ENCODE measurements around the gene PANX2.

PANX2 gene

DNA sequence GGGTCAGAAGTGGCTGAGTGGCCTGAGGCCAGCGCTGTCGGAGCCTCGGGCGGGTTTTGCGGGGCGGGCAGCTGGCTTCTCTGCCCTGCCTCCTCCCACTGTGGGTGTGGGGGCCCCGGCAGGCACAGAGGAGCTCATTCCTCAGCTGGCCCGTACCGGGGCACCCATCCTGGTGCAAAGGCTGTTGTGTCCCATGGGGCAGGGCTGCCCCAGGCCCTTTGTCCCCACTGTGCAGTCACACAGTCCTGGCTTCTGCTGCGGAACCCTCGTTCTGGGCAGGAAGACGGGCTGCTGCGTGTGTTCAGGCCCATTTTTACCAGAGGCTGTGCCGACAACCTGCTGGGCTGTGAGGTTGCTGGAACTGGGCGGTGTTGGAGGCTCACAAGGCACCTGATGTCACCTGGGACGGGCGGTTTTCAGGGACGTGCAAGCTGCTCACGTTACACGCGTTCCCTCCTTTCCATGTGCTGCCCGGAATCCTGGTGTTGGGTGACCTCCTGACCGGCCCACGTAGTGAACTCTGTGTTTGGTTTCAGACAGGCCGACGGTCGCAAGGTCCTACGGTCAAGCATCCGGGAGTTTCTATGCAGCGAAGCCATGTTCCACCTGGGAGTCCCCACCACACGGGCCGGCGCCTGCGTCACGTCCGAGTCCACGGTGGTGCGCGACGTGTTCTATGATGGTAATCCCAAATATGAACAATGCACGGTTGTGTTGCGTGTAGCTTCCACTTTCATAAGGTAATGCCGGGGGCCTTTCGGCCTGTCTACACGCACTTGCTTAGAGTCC is 35.4 kb downstream of the PANX2 start:
- no peaks in the 10 kb centered on the region for H3K27me3 ChIP-seq (ENCODE audit: control insufficient read depth in 2 of 2, insufficient read depth in 2 of 2, low read length in 2 of 2)
- peaks cover 7 to 10% of the 10 kb centered on the region in 2 donors for H3K4me1 ChIP-seq (ENCODE audit: control insufficient read depth in 2 of 2, insufficient read depth in 2 of 2, low read length in 2 of 2)
- peaks cover 20 to 24% of the 10 kb centered on the region in 2 donors for H3K36me3 ChIP-seq (ENCODE audit: control insufficient read depth in 2 of 2, insufficient read depth in 2 of 2, low read length in 2 of 2)
- no peak overlapping the region for H3K9ac ChIP-seq (ENCODE audit: low read depth in 1 of 2, low read length in 2 of 2)
- no peak overlapping the region for H3K4me3 ChIP-seq (ENCODE audit: low read length in 2 of 2)
- H3K9me3 ChIP-seq (ENCODE audit: control insufficient read depth in 2 of 2, low read length in 2 of 2), result no peaks in the 10 kb centered on the region
- H3K27ac ChIP-seq (ENCODE audit: low read depth in 2 of 2, low read length in 2 of 2), result no peak overlapping the region

DNA sequence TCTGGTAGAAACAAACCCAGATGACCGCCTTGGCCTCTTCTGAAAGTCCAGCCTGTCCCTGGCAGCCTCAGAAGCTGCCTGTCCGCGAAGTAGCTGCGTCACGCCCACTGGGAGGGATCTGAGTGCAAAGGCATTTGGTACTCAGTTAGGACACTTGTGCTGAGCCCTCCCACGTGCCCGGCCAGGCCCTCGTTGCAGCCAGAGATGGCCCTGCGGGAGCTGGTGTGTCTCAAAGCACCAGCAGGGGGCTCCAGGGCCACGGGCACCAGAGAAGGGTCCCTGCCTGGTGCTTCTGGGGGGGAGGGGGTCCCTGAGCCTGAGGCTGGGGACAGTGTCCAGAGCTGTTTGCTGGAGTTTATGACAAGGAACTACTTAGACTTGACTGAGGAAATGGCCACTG is 36.1 kb downstream of the PANX2 start:
- Histone ChIP-seq H3K9me3 (ENCODE audit: control insufficient read depth in 2 of 2, low read length in 2 of 2) (no peaks in the 10 kb centered on the region), H3K4me3 (ENCODE audit: low read length in 2 of 2) (no peak overlapping the region), H3K4me1 (ENCODE audit: control insufficient read depth in 2 of 2, insufficient read depth in 2 of 2, low read length in 2 of 2) (peaks cover 7 to 10% of the 10 kb centered on the region in 2 donors), H3K27ac (ENCODE audit: low read depth in 2 of 2, low read length in 2 of 2) (no peak overlapping the region), H3K9ac (ENCODE audit: low read depth in 1 of 2, low read length in 2 of 2) (no peak overlapping the region), H3K27me3 (ENCODE audit: control insufficient read depth in 2 of 2, insufficient read depth in 2 of 2, low read length in 2 of 2) (no peaks in the 10 kb centered on the region), H3K36me3 (ENCODE audit: control insufficient read depth in 2 of 2, insufficient read depth in 2 of 2, low read length in 2 of 2) (peaks cover 24 to 30% of the 10 kb centered on the region in 2 donors)

DNA sequence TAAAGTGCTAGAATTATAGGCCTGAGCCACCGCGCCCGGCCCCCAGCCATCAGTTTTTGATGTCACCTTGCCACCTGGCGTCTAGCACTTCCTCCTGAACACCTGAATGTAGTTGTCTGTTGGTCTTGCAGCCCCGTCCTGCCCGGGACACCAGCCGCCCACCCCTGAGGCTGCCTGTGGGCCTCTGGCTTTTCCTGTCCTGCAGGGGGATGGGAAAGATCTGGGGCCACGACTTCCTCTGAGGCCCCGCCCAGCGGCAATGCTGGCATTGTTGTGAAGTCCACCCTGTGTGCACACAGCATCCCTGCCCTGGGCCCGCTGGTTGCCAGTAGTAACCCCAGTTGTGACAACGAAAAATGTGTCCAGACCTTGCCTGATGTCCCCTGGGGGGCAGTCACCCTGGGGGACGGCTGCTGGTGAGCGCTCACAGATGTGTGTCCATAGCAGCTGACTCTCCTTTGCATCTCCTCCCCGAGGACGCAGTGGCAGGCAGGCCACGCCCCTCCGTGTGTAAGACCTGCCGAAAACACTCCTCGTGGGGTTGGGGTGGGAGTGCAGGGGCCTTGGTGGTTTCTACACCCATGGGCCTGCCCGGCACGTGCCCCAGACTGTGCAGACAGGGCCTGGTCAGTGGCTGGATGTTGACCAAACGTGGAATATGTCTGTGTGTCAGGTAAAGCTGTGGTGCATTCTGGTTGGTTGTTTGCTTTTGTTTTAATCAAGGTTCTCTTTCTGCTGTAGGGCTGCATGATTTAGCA is 37.0 kb downstream of the PANX2 start:
- Histone ChIP-seq H3K36me3 (ENCODE audit: control insufficient read depth in 2 of 2, insufficient read depth in 2 of 2, low read length in 2 of 2) (peaks cover 28 to 33% of the 10 kb centered on the region in 2 donors), H3K9ac (ENCODE audit: low read depth in 1 of 2, low read length in 2 of 2) (no peak overlapping the region), H3K9me3 (ENCODE audit: control insufficient read depth in 2 of 2, low read length in 2 of 2) (no peaks in the 10 kb centered on the region), H3K4me3 (ENCODE audit: low read length in 2 of 2) (no peak overlapping the region), H3K27me3 (ENCODE audit: control insufficient read depth in 2 of 2, insufficient read depth in 2 of 2, low read length in 2 of 2) (no peaks in the 10 kb centered on the region), H3K27ac (ENCODE audit: low read depth in 2 of 2, low read length in 2 of 2) (no peak overlapping the region), H3K4me1 (ENCODE audit: control insufficient read depth in 2 of 2, insufficient read depth in 2 of 2, low read length in 2 of 2) (peaks cover 0 to 3% of the 10 kb centered on the region in 2 donors)

DNA sequence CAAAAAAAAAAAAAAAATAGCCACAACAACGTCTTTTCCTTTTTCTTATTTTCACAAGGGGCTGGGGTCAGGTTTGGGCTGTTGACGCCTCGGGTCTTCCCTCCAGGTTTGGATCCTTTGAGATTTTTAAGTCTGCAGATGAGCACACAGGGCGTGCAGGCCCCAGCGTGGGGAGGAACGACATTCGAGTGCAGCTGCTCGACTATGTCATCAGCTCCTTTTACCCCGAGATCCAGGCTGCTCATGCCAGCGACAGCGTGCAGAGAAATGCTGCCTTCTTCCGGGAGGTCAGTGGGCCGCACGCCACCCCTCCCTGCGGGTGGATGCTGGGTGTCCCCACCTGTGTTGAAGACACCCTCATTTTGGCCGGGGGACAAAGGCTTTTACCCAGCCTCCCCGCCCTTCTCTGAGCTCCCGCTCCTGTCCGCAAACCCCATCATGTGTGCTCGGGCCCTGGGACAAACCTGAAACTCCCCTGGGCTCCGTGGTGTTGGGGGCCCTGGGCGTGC is 38.0 kb downstream of the PANX2 start:
- H3K4me1 ChIP-seq (ENCODE audit: control insufficient read depth in 2 of 2, insufficient read depth in 2 of 2, low read length in 2 of 2), result peaks cover 0 to 3% of the 10 kb centered on the region in 2 donors
- no peak overlapping the region for H3K27ac ChIP-seq (ENCODE audit: low read depth in 2 of 2, low read length in 2 of 2)
- no peaks in the 10 kb centered on the region for H3K9me3 ChIP-seq (ENCODE audit: control insufficient read depth in 2 of 2, low read length in 2 of 2)
- peaks cover 36 to 38% of the 10 kb centered on the region in 2 donors for H3K36me3 ChIP-seq (ENCODE audit: control insufficient read depth in 2 of 2, insufficient read depth in 2 of 2, low read length in 2 of 2)
- no peak overlapping the region for H3K9ac ChIP-seq (ENCODE audit: low read depth in 1 of 2, low read length in 2 of 2)
- no peaks in the 10 kb centered on the region for H3K27me3 ChIP-seq (ENCODE audit: control insufficient read depth in 2 of 2, insufficient read depth in 2 of 2, low read length in 2 of 2)
- H3K4me3 ChIP-seq (ENCODE audit: low read length in 2 of 2), result no peak overlapping the region

DNA sequence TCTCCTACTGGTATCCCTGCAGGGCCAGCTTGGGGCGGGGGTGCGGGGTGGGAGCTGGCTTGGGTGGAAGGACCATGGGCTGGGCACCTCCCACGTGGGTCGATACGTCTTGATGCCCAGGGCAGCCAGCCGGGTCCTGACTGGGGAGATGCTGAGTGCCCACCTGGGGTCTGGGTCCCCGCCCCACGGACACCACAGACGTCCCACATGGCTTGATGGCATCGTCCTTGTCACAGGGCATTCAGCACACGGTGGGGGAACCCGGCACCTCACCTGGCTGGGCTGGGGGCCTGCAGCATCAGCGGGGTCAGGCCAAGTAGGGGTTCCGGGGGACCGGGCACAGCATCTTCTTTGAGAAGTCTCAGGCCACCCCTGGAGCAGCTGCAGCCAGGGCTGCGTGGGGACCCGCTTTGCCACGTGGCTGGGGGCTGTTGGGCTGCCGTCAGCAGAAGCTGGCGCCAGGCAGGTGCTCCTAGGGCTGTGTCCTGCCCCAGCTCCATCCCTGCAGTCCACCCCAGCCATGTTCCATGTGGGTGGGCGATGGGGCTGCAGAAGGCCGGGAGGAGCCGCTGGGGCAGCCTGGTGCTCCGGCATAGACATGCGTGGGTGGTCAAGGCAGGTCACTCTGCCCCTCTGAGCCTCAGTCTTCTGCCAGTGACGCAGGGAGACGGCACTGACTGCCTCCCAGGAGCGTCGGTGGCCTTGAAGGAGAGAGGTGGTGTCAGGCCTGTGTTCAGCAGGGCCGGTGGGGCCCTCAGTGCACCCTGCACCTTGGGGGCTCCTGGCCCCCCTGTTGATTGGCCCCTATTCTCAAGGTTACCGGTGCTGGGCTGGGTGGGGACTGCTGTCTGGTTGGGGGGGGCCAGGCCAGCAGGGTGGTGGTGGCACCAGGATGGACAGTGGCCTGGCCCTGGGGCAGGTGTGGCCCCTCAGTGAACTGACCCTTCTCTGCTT is 38.7 kb downstream of the PANX2 start:
- Histone ChIP-seq H3K27me3 (ENCODE audit: control insufficient read depth in 2 of 2, insufficient read depth in 2 of 2, low read length in 2 of 2) (no peaks in the 10 kb centered on the region), H3K36me3 (ENCODE audit: control insufficient read depth in 2 of 2, insufficient read depth in 2 of 2, low read length in 2 of 2) (peaks cover 39 to 40% of the 10 kb centered on the region in 2 donors), H3K4me1 (ENCODE audit: control insufficient read depth in 2 of 2, insufficient read depth in 2 of 2, low read length in 2 of 2) (peaks cover 0 to 3% of the 10 kb centered on the region in 2 donors), H3K9ac (ENCODE audit: low read depth in 1 of 2, low read length in 2 of 2) (no peak overlapping the region), H3K27ac (ENCODE audit: low read depth in 2 of 2, low read length in 2 of 2) (no peak overlapping the region), H3K9me3 (ENCODE audit: control insufficient read depth in 2 of 2, low read length in 2 of 2) (no peaks in the 10 kb centered on the region), H3K4me3 (ENCODE audit: low read length in 2 of 2) (no peak overlapping the region)

DNA sequence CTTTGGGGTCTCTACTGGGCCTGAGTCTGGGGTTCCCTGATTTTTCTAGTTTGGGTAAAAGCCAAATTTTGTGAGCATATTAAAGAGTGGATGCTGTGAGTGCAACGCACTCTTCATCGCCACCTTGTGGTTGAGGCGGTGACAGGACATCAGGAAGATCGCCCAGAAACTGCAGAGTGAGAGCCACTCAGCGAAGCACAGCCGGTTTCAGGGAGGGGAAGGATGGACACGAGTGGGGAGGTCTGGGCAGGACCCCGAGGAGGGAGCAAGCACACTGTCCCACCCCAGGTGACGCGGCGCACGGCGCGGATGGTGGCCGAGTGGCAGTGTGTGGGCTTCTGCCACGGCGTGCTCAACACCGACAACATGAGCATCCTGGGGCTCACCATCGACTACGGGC is 39.4 kb downstream of the PANX2 start:
- Histone ChIP-seq H3K27me3 (ENCODE audit: control insufficient read depth in 2 of 2, insufficient read depth in 2 of 2, low read length in 2 of 2) (no peaks in the 10 kb centered on the region), H3K4me3 (ENCODE audit: low read length in 2 of 2) (no peak overlapping the region), H3K9ac (ENCODE audit: low read depth in 1 of 2, low read length in 2 of 2) (no peak overlapping the region), H3K9me3 (ENCODE audit: control insufficient read depth in 2 of 2, low read length in 2 of 2) (no peaks in the 10 kb centered on the region), H3K27ac (ENCODE audit: low read depth in 2 of 2, low read length in 2 of 2) (no peak overlapping the region), H3K36me3 (ENCODE audit: control insufficient read depth in 2 of 2, insufficient read depth in 2 of 2, low read length in 2 of 2) (peaks cover 43% of the 10 kb centered on the region in 2 donors), H3K4me1 (ENCODE audit: control insufficient read depth in 2 of 2, insufficient read depth in 2 of 2, low read length in 2 of 2) (peaks cover 0 to 3% of the 10 kb centered on the region in 2 donors)

DNA sequence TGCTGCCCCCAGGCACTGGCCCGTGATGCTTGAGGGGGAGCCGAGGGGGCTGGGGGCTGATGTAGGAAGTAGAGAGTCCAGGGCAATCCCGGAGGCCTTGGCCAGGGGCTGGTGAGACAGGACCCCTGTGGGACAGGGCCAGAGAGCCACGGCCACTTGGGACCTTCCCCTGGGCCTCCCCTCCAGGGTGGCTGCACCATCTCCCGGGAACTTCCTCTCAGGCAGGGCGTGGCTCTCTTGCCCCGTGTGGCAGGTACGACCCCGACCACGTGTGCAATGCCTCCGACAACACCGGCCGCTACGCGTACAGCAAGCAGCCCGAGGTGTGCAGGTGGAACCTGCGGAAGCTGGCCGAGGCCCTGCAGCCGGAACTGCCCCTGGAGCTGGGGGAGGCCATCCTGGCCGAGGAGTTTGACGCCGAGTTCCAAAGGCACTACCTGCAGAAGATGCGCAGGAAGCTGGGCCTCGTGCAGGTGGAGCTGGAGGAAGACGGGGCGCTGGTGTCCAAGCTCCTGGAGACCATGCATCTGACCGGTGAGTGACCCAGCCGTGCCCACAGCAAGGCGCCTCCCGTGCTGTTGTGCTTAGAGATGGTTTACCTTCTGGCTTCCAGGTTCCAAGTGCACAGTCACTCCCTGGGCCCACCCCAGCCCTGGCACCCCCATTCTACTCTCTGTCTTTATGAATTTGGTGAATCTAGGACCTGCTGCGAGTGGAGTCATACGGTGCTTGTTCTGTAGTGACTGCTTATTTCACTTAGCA is 40.0 kb downstream of the PANX2 start:
- Histone ChIP-seq H3K36me3 (ENCODE audit: control insufficient read depth in 2 of 2, insufficient read depth in 2 of 2, low read length in 2 of 2) (peaks cover 49% of the 10 kb centered on the region in 2 donors), H3K27ac (ENCODE audit: low read depth in 2 of 2, low read length in 2 of 2) (no peak overlapping the region), H3K4me3 (ENCODE audit: low read length in 2 of 2) (no peak overlapping the region), H3K9ac (ENCODE audit: low read depth in 1 of 2, low read length in 2 of 2) (no peak overlapping the region), H3K9me3 (ENCODE audit: control insufficient read depth in 2 of 2, low read length in 2 of 2) (no peaks in the 10 kb centered on the region), H3K27me3 (ENCODE audit: control insufficient read depth in 2 of 2, insufficient read depth in 2 of 2, low read length in 2 of 2) (no peaks in the 10 kb centered on the region), H3K4me1 (ENCODE audit: control insufficient read depth in 2 of 2, insufficient read depth in 2 of 2, low read length in 2 of 2) (peaks cover 0 to 3% of the 10 kb centered on the region in 2 donors)

DNA sequence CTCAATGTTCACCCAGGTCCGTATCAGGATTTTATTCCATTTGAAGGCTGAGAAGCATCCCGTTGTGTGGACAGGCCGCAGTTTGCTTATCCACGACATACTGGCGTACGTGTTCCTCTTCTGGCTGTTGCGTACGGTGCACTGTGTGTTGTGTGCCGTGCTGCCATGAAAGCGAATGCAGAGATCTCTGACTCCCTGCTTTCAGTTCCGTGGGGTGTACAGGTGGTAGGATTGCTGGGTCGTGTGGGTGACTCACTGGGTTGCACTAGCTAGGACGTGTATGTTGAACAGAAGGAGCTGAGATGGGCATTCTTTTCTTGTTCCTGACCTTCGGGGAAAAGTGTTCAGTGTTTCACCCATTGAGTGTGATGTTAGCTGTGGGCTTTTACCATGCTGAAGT is 40.6 kb downstream of the PANX2 start:
- H3K9ac ChIP-seq (ENCODE audit: low read depth in 1 of 2, low read length in 2 of 2), result no peak overlapping the region
- no peaks in the 10 kb centered on the region for H3K9me3 ChIP-seq (ENCODE audit: control insufficient read depth in 2 of 2, low read length in 2 of 2)
- H3K4me3 ChIP-seq (ENCODE audit: low read length in 2 of 2), result no peak overlapping the region
- H3K36me3 ChIP-seq (ENCODE audit: control insufficient read depth in 2 of 2, insufficient read depth in 2 of 2, low read length in 2 of 2), result peaks cover 55% of the 10 kb centered on the region in 2 donors
- H3K27me3 ChIP-seq (ENCODE audit: control insufficient read depth in 2 of 2, insufficient read depth in 2 of 2, low read length in 2 of 2), result no peaks in the 10 kb centered on the region
- peaks cover 0 to 3% of the 10 kb centered on the region in 2 donors for H3K4me1 ChIP-seq (ENCODE audit: control insufficient read depth in 2 of 2, insufficient read depth in 2 of 2, low read length in 2 of 2)
- no peak overlapping the region for H3K27ac ChIP-seq (ENCODE audit: low read depth in 2 of 2, low read length in 2 of 2)

DNA sequence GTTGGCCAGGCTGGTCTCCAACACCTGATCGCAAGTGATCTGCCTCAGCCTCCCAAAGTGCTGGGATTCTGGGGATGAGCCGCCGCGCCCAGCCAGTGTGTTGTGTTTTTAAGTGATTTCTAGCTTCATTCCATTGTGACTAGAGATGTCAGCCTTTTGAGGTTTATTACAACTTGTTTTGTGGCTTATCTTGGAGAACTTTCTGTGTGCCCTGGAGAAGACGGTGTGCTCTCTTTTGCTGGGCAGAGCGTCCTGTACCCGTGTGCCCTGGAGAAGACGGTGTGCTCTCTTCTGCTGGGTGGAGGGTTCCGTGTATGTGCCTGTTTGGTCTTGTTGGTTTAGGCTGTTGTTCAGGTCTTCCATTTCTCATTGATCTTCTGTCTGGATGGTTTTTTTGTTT is 42.7 kb downstream of the PANX2 start:
- Histone ChIP-seq H3K27me3 (ENCODE audit: control insufficient read depth in 2 of 2, insufficient read depth in 2 of 2, low read length in 2 of 2) (no peaks in the 10 kb centered on the region), H3K9ac (ENCODE audit: low read depth in 1 of 2, low read length in 2 of 2) (no peak overlapping the region)

More for the DNA sequence above, 42.7 kb downstream of the PANX2 start:
- no peak overlapping the region for H3K27ac ChIP-seq (ENCODE audit: low read depth in 2 of 2, low read length in 2 of 2)
- no peak overlapping the region for H3K4me3 ChIP-seq (ENCODE audit: low read length in 2 of 2)
- no peaks in the 10 kb centered on the region for H3K4me1 ChIP-seq (ENCODE audit: control insufficient read depth in 2 of 2, insufficient read depth in 2 of 2, low read length in 2 of 2)
- H3K36me3 ChIP-seq (ENCODE audit: control insufficient read depth in 2 of 2, insufficient read depth in 2 of 2, low read length in 2 of 2), result peaks cover 62 to 64% of the 10 kb centered on the region in 2 donors
- no peaks in the 10 kb centered on the region for H3K9me3 ChIP-seq (ENCODE audit: control insufficient read depth in 2 of 2, low read length in 2 of 2)

Measured in mucosa of rectum (tissue), 2 donors.